HG03039 (cell line): ENCODE measurements around the gene SMYD3.
"Not testable (repeated sequence)": the region's sequence is repeated elsewhere in the genome, so short reads cannot be mapped to it uniquely, and the experiment has no call there.

Experiments used
- ATAC-seq: cut with Tn5 transposase; IDR thresholded peaks from one replicate; pipeline ENCODE4 v1.9.1; 2021; ENCODE audit warnings: mild to moderate bottlenecking, moderate library complexity; ENCODE audit not compliant: unreplicated experiment

Gene SMYD3

DNA sequence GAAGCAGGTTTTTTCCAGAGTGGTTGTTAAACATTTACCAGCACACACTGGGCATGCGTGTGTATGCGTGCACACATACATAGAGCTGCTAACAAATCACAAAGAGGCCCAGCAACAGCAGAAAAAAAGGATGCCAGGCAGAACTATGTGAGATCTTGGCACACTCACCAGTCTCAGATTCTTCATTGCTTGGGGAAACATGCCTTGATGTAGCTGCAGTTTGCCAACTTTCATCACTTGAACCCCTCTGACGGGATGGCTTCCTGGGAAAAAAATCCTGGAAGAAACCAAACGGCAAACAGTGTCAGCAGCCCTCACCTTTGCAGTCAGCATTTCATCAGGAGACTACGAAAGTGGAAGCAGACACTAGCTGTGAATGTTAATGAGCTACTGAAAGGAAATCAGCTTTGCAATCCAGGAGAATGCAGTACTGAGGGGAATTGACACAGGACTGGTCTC is 743.2 kb downstream of the SMYD3 start:
- ATAC-seq = no peak

DNA sequence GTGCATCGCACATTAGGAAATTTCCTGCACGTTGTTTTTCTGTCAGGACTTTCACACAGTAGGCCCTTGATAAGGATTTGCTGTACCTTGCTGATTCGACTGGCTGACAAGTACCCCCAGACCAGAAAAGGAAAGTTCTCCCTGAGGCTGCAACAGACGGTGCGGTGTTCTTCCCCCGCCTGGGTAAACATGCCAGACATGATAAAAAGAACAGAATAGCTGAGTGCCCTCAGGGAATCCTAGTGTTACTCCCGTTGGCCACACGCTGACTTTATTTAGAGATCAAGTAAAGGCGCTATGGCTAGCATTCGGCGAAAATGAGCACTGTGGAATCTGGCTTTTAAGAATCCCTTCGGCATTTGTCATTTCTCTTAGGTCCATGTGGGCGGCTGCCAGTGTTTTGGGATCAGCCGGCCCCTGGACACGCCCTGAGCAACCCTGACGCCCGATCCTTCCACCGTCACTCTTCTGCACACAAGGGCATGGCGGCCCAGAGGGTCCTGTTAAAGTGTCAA is 744.6 kb downstream of the SMYD3 start:
- no peak for ATAC-seq

DNA sequence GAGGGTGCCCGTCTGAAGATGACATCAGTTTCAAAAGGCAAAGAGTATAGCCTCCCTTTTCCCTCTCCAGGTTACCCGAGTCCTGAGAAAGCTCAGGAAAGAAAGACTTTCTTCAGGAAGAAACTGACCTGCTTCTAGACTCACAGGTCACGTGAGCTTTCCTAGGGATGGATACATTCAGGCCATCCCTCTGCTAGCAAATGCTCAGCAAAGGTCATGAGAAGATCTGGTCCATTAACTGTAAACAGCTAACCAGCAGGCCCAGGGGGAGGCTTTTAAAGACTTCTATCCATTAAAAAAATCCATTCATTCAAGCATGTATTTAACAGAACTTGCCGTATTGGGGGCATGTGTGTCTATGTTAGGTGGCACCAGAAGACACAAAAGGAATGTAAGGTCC is 746.8 kb downstream of the SMYD3 start:
- ATAC-seq = no peak

DNA sequence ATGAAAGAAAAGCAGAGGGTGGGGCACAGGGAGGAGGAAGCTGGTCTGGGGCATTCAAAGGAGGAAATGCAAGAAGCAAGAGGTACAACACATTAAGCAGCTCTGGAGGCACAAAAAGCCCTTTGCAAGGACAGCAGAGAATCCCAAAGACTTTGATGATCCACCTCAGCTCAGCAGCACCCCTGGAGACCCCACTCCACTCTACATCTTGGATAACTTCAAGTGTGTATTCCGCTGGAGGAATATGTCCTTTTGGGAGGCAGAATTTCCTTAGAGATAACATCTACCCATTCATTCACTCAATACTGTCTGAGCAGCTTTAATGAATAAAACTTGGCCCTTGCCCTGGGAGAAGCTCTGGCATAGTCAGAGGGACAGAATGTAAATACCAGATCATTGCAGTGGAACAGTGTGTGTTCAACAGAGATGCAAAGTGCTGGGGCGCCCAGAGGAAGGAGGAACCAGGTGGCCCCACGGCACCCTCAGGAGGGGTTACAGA is 752.6 kb downstream of the SMYD3 start:
- ATAC-seq = no peak

DNA sequence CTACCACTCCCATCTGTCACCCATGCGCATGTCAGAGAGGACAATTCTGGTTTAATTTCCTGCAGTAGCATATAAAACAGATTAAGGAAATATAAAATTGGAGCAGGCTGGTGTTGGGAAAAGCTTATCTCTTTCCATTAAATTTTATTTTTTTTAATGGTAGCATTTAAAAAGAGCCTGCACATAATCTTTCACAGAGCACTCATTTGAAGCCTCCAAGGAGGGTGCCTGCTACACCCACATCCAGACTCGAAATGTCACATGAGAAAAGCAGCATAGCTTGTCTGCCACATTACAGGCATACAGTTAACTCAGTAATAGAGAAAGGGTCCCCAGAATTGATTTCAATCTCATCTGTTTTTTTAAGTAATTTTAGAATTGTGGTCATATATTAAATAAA is 753.3 kb downstream of the SMYD3 start:
- ATAC-seq = no peak

DNA sequence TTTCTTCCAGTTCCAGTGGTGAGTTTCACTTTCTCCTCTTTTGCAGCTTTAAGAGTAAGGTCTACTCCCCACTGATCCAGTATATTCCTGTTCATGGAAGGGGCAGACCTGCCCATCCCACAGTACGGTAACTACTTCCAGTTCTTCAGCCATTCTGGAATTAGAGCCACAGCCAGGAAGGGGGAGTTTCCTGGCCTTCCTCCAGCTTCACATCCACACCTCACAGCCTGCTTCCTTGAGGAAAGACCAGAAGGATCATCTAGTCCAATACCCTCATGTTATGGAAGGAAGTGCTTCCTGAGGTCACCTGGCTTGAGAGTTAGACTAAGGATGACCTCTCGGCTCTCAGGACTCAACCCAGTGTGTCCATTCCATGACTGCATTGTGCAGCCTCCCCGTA is 754.5 kb downstream of the SMYD3 start:
- ATAC-seq = no peak

DNA sequence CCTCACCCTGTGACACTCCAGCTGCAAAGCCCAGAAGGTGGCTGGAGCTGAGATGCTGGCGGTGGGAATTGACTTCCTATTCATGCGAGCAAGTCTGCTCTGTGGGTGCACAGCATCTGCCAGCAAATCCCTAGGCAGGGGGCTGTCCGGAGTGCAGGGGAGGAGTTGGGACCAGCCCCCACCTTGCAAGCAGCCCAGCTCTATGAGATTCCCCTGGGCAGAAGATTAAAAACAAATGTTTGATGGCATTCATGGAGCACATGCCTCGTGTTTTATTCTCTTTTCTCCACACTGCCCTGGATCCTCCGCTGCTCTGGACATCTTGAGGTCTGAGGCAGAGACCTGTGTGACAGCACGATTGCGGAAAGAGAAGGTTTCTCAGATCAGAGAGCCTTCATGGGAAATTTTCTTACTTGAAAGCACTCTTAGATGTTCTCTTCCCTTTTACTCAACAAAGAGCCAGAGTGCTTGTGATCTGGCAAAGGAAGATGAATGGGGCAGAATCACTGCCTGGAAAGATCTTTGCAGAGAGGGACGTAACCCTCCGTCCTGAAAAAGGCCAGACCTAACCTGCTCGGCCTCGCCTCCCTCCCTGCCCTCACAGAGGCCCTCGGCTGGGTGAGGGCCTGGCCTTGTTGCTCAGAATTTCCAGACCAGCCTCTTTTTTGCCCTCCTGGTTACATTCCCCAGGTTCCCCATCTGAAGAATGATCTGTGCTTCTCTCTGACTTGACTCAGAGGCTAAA is 755.2 kb downstream of the SMYD3 start:
- no peak for ATAC-seq

DNA sequence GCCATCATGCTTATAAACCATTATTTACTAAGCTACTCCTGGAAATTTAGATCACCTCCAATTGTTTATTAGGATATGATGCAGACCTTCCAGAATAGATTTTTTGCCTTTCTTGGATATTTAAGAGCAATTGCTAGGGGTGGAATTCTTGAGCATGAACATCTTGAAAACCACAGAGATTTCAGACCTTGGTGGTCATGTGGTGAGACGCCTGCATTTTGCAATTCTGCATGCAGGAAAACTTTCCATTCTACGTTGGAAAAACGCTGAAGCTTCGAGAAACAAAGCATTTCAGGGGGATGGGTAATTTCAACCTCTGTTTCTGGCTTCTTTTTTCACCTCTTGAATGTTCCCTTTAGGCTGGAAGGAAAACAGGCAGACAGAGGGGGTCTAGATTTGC is 756.0 kb downstream of the SMYD3 start:
- ATAC-seq = no peak

DNA sequence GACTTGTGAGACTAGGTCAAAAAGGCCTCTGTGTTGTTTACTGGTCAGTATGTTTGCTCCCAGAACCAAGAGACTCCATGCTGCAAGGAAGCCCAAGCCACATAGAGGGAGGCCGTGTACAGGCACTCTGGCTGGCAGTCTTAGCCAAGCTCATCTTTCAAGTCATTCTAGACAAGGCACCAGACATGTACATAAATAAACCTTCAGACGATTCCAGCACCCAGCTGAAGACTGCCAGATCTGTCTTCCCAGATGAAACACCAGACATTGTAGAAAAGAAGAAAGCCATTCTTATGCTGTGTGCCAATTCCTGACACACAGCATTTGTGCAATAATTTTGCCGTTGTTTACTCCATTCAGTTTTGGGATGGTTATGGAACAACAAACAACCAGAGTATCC is 756.8 kb downstream of the SMYD3 start:
- no peak for ATAC-seq

DNA sequence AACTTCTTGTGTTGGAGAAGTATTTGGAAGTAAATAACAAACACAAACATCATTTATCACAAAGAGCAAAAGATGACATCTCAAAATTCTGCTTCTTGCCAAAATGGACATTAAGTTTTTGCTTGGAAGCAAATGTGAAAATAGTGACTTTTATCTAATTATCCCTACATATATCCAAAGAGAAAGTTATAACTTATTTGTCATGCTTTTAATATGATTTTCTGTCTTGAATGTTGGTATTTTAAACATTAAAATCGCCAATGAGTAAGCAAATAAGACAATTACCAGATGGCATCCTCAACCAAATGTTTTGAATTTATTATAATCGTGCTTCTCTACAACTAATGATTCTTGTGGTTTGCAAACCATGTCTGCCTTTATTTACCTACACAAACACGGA is 758.0 kb downstream of the SMYD3 start:
- no peak for ATAC-seq

DNA sequence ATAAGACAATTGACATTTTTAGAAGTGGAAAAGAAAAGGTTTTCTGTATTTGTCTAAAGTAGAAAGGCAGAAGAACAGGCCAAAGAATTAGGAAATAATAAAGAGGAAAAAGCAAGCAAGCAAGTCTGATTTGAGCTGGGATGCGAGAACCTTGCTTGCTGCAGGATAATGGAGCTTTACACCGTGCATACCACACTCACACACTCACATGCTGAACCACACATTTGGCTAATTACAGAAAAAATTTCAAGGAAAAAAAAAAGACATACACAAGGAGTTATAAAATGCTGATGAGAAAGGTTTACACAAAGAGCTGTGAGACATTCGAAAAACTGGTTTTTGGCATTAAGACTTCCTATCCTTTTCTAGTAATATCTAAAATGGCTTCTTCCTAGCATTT is 758.4 kb downstream of the SMYD3 start:
- no peak for ATAC-seq

DNA sequence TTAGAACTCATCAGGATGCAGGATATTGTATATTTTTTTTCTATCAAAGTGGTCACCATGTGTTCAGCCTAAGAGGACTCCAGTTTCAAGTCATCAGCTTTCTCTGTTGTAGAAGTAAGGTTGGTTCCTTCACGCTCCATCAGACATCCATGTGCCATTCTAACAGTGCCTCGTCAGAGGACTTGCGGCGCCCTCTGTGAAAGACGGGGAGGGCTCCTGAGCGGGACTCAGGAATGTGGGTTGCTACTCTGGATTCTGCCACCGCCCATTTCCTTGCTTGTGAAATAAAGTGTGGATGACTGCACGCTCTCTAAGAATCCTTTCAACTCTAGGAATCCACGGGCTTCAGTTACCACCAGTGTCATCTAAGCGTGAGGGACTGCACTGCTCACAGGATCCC is 758.8 kb downstream of the SMYD3 start:
- ATAC-seq = no peak

DNA sequence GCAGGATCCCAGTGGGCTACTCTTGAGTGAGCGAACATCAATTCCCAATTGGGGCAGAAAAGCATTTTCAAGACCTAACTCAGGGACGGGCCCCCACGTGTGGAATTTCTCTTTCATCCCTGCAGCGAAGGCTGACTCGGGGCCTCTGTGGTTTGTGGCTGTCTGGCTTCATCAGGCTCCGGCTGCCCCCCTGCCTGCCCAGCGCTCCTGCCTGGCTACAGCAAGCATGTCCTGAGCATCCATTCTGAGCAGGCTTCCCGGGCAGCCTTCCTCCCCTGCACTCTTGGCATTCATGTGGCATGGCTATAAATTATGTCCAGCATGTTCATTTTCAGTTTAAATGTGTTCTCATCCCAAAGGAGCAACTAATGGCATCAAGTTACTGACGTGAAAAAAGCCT is 764.2 kb downstream of the SMYD3 start:
- no peak for ATAC-seq

DNA sequence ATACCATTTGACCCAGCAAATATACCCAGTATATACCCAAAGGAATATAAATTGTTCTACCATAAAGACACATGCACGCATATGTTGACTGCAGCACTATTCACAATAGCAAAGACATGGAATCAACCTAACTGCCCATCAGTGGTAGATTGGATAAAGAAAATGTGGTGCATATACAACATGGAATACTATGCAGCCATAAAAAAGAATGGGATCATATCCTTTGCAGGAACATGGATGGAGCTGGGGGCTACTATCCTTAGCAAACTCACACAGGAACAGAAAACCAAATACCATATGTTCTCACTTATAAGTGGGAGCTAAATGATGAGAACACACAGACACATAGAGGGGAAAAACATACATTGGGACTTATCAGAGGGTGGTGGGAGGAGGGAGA is 766.7 kb downstream of the SMYD3 start:
- ATAC-seq = not testable (repeated sequence)

DNA sequence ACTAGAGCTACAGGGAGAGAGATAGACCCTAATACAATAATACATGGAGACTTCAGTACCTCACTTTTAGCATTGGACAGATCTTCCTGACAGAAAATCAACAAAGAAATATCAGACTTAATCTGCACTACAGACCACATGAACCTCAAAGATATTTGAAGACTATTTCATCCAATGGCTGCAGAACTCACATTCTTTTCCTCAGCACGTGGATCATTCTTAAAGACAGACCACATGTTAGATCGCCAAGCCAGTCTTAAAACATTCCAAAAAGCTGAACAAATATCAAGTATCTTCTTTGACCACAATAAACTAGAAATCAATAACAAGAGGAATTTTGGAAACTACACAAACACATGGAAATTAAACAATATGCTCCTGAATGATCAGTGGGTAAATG is 776.3 kb downstream of the SMYD3 start:
- ATAC-seq = no peak

DNA sequence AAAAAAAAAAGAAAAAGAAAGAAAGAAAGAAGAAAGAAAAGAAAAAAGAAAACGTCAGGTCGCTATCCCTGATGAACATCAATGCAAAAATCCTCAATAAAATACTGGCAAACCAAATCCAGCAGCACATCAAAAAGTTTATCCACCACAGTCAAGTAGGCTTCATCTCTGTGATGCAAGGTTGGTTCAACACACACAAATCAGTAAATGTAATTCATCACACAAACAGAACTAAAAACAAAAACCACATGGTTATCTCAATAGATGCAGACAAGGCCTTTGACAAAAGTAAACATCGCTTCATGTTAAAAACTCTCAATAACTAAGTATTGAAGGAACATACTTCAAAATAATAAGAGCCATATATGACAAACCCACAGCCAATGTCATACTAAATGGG is 779.0 kb downstream of the SMYD3 start:
- not testable (repeated sequence) for ATAC-seq

DNA sequence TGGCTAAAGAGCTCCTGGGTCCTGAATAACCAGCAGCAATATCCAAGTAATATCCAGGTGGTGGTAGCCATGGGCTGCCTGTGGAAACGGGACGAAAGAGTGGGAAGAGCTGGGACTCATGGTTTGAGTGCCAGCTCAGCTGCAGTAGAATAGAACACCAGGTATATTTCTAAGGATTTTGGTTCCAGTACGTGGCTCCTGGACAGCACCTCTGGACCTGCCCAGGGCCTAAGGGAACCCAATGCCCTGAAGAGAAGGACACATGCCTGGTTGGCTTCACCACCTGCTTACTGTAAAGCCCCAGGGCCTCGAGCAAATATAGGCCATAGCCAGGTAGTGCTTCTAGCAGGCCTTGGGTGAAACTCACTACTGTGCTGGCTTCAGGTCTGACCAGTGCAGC is 785.6 kb downstream of the SMYD3 start:
- no peak for ATAC-seq

DNA sequence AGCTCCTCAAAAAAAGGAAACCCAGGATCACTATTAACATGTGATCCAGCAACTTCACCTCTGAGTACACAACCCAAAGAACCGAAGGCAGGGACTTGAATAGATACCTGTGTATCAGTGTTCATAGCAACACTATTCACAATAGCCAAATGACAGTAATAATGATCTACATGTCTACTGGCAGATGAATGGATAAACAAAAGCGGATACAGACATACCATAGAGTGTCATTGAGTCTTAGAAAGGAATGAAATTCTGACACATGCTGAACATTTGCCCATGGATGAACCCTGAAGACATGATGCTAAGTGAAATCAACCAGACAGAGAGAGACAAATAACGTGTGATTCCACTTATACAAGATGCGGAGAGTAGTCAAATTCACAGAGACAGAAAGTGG is 788.1 kb downstream of the SMYD3 start:
- ATAC-seq = no peak

DNA sequence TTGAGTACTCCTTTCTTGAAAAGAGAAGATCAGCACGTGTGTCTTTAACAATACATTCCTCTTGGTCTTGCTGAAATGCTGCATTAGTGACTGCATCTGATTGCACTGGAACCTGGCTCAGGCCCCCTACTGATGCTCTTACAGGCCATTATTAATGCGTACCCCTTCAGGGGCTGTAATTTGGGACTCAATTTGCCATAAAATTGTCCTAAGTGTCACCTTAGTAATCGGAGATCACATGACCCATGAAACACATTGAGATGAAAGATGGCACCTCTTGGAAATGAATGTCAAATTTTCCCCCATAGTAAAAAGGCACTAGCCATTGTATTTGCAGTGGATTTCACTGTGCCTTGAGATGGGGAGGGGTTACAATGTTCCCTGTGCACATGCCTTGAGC is 789.0 kb downstream of the SMYD3 start:
- no peak for ATAC-seq

DNA sequence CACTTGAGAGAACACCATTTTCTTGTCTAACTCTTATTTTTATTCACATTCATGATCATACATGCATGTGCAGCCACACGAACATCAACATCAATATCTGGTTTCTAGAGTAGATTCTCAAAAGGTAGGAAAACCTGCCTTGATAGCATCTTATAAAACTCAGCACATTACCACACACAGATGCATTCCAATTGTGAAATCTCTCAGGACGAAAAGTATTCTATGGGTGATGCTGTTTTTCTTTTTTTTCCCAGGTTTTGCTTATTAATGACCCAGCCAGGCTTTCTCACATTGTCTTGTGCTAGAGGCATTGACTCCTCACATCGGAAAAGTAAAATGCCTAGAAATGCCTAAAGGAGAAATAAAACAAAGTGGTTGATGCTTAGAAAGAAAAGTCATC is 789.5 kb downstream of the SMYD3 start:
- ATAC-seq = no peak

DNA sequence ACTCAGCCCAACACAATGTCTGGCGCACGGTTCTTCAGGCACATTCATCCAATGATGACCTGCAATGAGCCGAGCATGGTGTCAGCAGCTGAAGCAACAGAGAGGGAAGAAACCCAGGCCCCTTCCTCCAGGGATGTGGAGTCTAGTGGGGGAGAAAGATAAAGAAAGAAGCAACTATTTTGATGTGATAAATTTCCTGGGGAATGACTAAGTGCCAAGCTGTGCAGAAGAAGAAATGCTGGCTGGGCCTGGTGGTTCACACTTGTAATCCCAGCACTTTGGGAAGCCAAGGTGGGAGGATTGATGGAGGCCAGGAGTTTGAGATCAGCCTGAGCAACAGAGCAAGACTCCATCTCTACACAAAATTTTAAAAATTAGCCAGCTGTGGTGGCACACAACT is 790.5 kb downstream of the SMYD3 start:
- ATAC-seq = no peak

DNA sequence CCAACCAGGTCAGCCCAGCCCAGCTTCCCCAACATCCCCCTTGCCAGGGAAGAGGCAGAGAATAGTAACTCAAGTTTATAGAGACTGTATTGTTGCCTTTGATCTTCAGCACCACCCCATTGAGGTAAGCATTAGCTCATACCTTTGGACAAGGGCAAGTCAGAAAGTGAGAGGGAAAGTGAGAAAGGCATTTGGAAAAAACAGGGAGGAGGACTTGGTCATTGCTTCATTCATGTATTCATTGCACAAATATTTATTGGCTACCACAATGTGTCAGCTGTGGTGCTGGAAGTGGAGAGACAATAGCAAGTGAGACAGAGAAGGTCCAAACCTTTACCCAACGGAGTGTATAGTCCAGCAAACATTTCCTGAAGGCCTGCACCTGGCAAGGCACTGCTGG is 791.1 kb downstream of the SMYD3 start:
- ATAC-seq = no peak

DNA sequence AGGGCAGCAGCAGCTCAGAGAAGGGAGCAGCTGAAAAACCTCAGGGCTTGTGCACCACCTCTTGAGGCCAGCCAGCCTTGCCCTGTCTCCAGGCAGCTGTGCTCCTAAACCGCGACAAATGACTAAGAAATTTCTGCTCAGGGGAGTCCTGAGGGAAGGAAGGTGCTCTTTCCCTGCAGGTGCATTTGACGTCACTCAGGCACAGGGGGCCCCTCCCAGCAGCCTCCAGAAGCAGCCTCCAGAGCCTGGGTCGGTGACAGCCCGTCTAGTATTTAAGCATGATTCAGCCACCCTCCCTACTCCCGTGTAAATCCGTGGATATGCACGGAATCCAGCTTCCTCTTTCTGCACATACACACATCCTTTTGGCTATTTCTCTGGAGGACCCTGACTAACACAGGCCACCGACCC is 791.8 kb downstream of the SMYD3 start:
- ATAC-seq = no peak
